Astrocyte of the spinal cord (primary cell): ENCODE measurements around the gene TNS2.
"Not testable (repeated sequence)": the region's sequence is repeated elsewhere in the genome, so short reads cannot be mapped to it uniquely, and the experiment has no call there.

Experiments
- DNase-seq: peaks from one replicate; pipeline ENCODE4 v3.0.0; 2011; ENCODE audit warnings: low read depth, low spot score
- H3K4me3 ChIP-seq: 2 replicates; pipeline ENCODE4 v1.5.1; 2011; ENCODE audit warnings: low read depth, mild to moderate bottlenecking, low read length, moderate library complexity
- CTCF ChIP-seq: IDR thresholded peaks from 2 replicates; pipeline ENCODE4 v1.5.1; 2012; ENCODE audit warnings: low read depth, mild to moderate bottlenecking, low read length, inconsistent platforms
- in situ Hi-C: cut with HindIII; loops from 2 replicates; pipeline ENCODE4 v1.10.0; 2017; ENCODE audit warnings: low sequenced_read_pairs

The TNS2 gene

GRCh38 chr12:53090554-53090953 is 40.7 kb downstream of the TNS2 start:
- no peak for TF ChIP-seq CTCF
- no peak overlapping the region for H3K4me3 ChIP-seq
- DNase-seq, result no peak
- in situ Hi-C loops, result no loop called here

- TF ChIP-seq CTCF, result no peak
- H3K4me3 ChIP-seq, result no peak overlapping the region
- in situ Hi-C loops, result no loop called here
- no peak for DNase-seq
Observed at GRCh38 chr12:53091756-53092155, 41.9 kb downstream of the TNS2 start.

- no peak for TF ChIP-seq CTCF
Observed at GRCh38 chr12:53093777-53094393, 44.0 kb downstream of the TNS2 start.

GRCh38 chr12:53094394-53094787 is 44.5 kb downstream of the TNS2 start:
- no peak for DNase-seq
- no peak for TF ChIP-seq CTCF
- H3K4me3 ChIP-seq, result no peak overlapping the region
- in situ Hi-C loops, result no loop called here

More at GRCh38 chr12:53093777-53094393, 44.0 kb downstream of the TNS2 start:
- H3K4me3 ChIP-seq, result no peak overlapping the region
- in situ Hi-C loops, result no loop called here
- DNase-seq, result no peak

- H3K4me3 ChIP-seq, in situ Hi-C loops, DNase-seq: not testable (repeated sequence)
Observed at GRCh38 chr12:53094796-53095595, 45.1 kb downstream of the TNS2 start.

- DNase-seq, in situ Hi-C loops, H3K4me3 ChIP-seq: not testable (repeated sequence)
Observed at GRCh38 chr12:53095596-53095895, 45.7 kb downstream of the TNS2 start.

GRCh38 chr12:53096089-53096741 is 46.4 kb downstream of the TNS2 start:
- peak overlapping the region; percentile 59 for H3K4me3 ChIP-seq

More at GRCh38 chr12:53096089-53096741, 46.4 kb downstream of the TNS2 start:
- peak; percentile 23 for DNase-seq
- TF ChIP-seq CTCF, result no peak
- in situ Hi-C loops, result no loop called here
